ENCODE results near the gene NGB. TPM values are rescaled to one million over a fixed set of nuclear protein-coding genes. Genes with fewer than 3 reads are reported as not detected.

NGB gene
- total RNA-seq, 1 donor from 2014 or later = 0.22 TPM

DNA sequence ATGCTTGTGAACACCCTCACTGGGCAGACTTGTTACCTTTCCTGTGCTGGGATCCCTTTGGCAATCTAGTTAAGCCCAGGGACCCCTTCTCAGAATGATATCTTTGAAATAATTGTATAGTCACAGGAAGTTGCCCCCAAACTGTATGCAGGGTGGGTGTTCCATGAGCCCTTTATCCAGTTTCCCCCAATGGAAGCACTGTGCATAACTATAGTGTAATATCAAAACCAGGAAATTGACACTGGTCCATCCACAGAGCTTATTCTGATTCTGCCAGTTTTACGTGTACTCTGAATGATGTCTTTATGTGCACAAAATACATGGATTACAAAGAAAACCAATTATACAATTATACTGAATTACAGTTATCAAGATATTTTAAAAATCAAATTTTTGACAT lies 24.2 kb downstream of the NGB start:
- peaks cover 4% of the 10 kb centered on the region for H3K36me3 Mint-ChIP-seq (ENCODE audit: unreplicated experiment)
- TF ChIP-seq, protein P1, sequence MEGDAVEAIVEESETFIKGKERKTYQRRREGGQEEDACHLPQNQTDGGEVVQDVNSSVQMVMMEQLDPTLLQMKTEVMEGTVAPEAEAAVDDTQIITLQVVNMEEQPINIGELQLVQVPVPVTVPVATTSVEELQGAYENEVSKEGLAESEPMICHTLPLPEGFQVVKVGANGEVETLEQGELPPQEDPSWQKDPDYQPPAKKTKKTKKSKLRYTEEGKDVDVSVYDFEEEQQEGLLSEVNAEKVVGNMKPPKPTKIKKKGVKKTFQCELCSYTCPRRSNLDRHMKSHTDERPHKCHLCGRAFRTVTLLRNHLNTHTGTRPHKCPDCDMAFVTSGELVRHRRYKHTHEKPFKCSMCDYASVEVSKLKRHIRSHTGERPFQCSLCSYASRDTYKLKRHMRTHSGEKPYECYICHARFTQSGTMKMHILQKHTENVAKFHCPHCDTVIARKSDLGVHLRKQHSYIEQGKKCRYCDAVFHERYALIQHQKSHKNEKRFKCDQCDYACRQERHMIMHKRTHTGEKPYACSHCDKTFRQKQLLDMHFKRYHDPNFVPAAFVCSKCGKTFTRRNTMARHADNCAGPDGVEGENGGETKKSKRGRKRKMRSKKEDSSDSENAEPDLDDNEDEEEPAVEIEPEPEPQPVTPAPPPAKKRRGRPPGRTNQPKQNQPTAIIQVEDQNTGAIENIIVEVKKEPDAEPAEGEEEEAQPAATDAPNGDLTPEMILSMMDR (IDR thresholded peaks at IDR 0.05; ENCODE audit: partially characterized antibody, unreplicated experiment) = no peak
- H3K9me3 Mint-ChIP-seq (ENCODE audit: unreplicated experiment) = no peaks in the 10 kb centered on the region
- H3K4me1 Mint-ChIP-seq (ENCODE audit: low read depth, unreplicated experiment) = no peaks in the 10 kb centered on the region
- H3K27ac Mint-ChIP-seq (ENCODE audit: unreplicated experiment) = no peak overlapping the region
- peaks cover 3% of the 10 kb centered on the region for H3K27me3 Mint-ChIP-seq (ENCODE audit: unreplicated experiment)
- no peak overlapping the region for H3K4me3 Mint-ChIP-seq (ENCODE audit: unreplicated experiment)
- DNase-seq = no peak

DNA sequence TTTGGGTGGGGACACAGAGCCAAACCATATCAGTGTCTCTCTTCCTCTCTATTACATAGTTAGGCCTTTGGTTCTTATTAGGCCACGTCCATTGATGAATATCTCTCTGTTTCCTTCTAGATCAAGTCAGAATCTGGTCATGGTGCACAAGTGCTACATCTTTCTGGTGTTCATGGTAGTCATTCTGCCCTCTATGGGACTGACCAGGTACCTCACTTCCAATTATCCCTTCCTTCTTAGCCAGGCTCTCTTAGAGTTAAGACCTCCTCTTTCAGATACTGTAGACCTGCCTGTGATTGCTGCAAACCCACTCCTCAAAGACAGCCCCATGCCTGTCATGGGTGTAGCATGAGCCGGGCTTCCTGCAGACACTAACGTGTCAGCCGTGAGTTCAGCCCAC lies 25.2 kb downstream of the NGB start:
- TF ChIP-seq, protein P1 (IDR thresholded peaks at IDR 0.05; ENCODE audit: partially characterized antibody, unreplicated experiment) = no peak
- Mint-ChIP-seq H3K36me3 (ENCODE audit: unreplicated experiment) (peaks cover 4% of the 10 kb centered on the region), H3K9me3 (ENCODE audit: unreplicated experiment) (peaks cover 2% of the 10 kb centered on the region), H3K4me3 (ENCODE audit: unreplicated experiment) (no peak overlapping the region), H3K27me3 (ENCODE audit: unreplicated experiment) (peaks cover 6% of the 10 kb centered on the region), H3K4me1 (ENCODE audit: low read depth, unreplicated experiment) (peaks cover 7% of the 10 kb centered on the region), H3K27ac (ENCODE audit: unreplicated experiment) (no peak overlapping the region)
- DNase-seq = no peak

DNA sequence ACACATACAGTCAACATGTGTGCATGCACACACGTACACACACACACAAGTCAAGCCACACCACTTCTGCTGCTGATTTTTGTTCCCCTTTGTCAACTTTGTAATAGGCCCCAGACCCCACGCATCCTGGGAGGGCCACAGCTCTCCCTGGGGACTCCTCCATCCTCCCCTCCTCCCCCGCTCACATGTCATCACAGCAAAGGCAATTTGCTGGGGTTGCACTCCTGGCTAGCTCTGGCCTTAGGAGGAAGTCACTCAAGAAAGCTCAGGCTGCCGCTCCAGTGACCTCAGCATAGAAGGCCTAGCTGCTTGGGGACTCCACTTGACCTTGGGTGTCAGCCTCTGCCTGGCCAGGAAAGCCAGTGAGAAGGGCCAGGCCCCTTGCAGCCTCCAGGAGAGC lies 27.2 kb downstream of the NGB start:
- Mint-ChIP-seq H3K9me3 (ENCODE audit: unreplicated experiment) (peaks cover 5% of the 10 kb centered on the region), H3K4me3 (ENCODE audit: unreplicated experiment) (no peak overlapping the region), H3K27ac (ENCODE audit: unreplicated experiment) (no peak overlapping the region), H3K27me3 (ENCODE audit: unreplicated experiment) (peaks cover 6% of the 10 kb centered on the region), H3K36me3 (ENCODE audit: unreplicated experiment) (peaks cover 4% of the 10 kb centered on the region), H3K4me1 (ENCODE audit: low read depth, unreplicated experiment) (peaks cover 7% of the 10 kb centered on the region)
- no peak for DNase-seq
- TF ChIP-seq, protein P1 (IDR thresholded peaks at IDR 0.05; ENCODE audit: partially characterized antibody, unreplicated experiment) = no peak

DNA sequence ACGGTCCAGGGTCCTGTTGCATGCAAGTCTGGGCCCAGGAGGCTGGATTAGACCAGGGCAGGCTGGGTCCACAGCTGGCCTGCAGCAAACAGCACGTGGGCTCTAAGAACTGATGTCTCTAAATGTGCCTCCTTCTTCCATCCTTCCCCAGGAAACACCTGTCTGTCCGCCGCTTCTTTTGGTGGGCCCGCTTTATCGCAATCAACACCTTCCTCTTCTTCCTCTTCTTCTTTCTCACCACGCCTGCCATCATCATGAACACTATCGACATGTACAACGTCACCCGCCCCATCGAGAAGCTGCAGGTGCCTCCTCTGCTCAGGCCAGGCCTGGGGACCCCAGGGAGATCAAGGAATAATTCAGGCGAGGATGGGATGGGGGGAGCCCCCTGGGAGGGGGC lies 28.3 kb downstream of the NGB start:
- Mint-ChIP-seq H3K36me3 (ENCODE audit: unreplicated experiment) (peaks cover 4% of the 10 kb centered on the region), H3K27me3 (ENCODE audit: unreplicated experiment) (peaks cover 6% of the 10 kb centered on the region), H3K27ac (ENCODE audit: unreplicated experiment) (no peak overlapping the region), H3K9me3 (ENCODE audit: unreplicated experiment) (peaks cover 5% of the 10 kb centered on the region), H3K4me3 (ENCODE audit: unreplicated experiment) (no peak overlapping the region), H3K4me1 (ENCODE audit: low read depth, unreplicated experiment) (peaks cover 7% of the 10 kb centered on the region)
- no peak for DNase-seq
- TF ChIP-seq, protein P1 (IDR thresholded peaks at IDR 0.05; ENCODE audit: partially characterized antibody, unreplicated experiment) = no peak

DNA sequence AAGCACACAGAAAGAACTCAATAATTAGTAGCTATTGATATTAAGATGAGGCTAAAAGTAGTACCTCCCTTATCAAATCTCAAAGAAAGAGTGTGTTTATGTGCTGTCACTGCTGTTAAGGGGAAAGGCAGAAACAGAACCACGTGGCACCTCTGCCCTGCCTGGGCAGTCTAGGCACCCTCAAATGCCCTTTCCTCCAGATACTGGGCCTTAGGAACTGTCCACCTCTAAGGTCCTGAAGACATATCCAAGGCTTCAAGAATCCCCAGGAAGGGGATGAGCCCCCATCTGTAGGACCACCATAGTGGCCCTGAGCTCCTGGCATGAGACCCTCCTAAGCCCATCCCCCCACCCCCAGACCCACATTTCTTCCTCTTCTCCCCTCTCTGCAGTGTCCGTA lies 29.1 kb downstream of the NGB start:
- no peak overlapping the region for H3K4me3 Mint-ChIP-seq (ENCODE audit: unreplicated experiment)
- H3K4me1 Mint-ChIP-seq (ENCODE audit: low read depth, unreplicated experiment) = peaks cover 7% of the 10 kb centered on the region
- H3K36me3 Mint-ChIP-seq (ENCODE audit: unreplicated experiment) = peaks cover 4% of the 10 kb centered on the region
- peaks cover 6% of the 10 kb centered on the region for H3K27me3 Mint-ChIP-seq (ENCODE audit: unreplicated experiment)
- TF ChIP-seq, protein P1 (IDR thresholded peaks at IDR 0.05; ENCODE audit: partially characterized antibody, unreplicated experiment) = no peak
- no peak for DNase-seq
- H3K9me3 Mint-ChIP-seq (ENCODE audit: unreplicated experiment) = peaks cover 5% of the 10 kb centered on the region
- peak overlapping the region; percentile 28 for H3K27ac Mint-ChIP-seq (ENCODE audit: unreplicated experiment)

Data from glutamatergic neuron (in vitro differentiated cells).